ENCODE data around the gene GARS1. TPM values are rescaled to one million over a fixed set of nuclear protein-coding genes. Genes with fewer than 3 reads are reported as not detected.

Gene GARS1
- total and polyA plus RNA-seq, 7 donors: 38.3 to 109 (median 50.1) TPM

DNA sequence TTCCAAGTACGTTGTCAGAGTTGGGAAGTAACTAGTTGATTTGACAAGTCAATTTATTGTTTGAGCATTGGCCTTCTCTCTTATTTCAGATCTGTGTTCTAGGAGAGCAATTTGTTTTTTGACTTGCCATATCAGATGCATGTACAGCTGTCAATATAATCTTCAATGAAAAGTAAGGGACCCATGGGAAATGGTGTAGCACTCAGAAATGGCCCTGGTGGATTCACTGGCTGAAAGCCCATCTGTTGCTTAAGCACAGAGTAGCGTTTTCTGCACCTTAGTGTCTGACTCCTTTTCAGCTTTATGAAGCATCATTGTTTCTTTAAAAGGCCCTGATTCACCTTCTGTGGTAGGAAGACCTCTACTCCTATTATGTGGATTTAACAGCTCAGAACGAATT is 10.2 kb downstream of the GARS1 start:
- H3K4me3 ChIP-seq: no peak overlapping the region
- no peaks in the 10 kb centered on the region for H3K9me3 ChIP-seq
- no peaks in the 10 kb centered on the region for H3K4me1 ChIP-seq
- 93% methylated on average over 3 of the region's 3 CpGs for WGBS, 2 donors
- no peak overlapping the region for H3K27ac ChIP-seq
- DNase-seq: no peak
- H3K27me3 ChIP-seq: no peaks in the 10 kb centered on the region
- TF ChIP-seq POLR2AphosphoS5 (IDR thresholded peaks at IDR 0.05) (no peak), POLR2A (IDR thresholded peaks at IDR 0.05) (no peak), EP300 (IDR thresholded peaks at IDR 0.05) (no peak)
- TF ChIP-seq, protein P1, sequence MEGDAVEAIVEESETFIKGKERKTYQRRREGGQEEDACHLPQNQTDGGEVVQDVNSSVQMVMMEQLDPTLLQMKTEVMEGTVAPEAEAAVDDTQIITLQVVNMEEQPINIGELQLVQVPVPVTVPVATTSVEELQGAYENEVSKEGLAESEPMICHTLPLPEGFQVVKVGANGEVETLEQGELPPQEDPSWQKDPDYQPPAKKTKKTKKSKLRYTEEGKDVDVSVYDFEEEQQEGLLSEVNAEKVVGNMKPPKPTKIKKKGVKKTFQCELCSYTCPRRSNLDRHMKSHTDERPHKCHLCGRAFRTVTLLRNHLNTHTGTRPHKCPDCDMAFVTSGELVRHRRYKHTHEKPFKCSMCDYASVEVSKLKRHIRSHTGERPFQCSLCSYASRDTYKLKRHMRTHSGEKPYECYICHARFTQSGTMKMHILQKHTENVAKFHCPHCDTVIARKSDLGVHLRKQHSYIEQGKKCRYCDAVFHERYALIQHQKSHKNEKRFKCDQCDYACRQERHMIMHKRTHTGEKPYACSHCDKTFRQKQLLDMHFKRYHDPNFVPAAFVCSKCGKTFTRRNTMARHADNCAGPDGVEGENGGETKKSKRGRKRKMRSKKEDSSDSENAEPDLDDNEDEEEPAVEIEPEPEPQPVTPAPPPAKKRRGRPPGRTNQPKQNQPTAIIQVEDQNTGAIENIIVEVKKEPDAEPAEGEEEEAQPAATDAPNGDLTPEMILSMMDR (IDR thresholded peaks at IDR 0.05): no peak
- intact Hi-C loops (cut with DNase I): no loop called here
- H3K36me3 ChIP-seq: peaks cover 19 to 100% (median 39%) of the 10 kb centered on the region in 4 donors

DNA sequence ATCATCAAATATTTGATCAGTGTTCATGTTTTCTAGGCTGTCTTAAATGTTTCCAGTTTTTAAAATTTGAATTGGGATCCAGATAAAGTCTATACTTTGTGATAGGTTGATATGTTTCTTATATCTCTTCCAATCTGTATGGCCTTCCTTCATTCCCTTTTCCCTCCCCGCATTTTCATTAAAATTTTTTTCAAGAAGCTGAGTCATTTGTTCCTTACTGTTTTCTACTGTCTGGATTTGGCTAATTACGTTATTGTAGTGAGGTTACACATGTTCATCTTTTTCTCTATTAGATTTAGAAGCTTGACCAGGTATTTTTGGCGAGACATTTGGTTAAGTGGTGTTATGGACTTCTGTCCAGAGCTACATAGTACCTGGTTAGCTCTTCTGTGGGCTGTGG is 11.2 kb downstream of the GARS1 start:
- Histone ChIP-seq H3K27ac (no peak overlapping the region), H3K4me3 (no peak overlapping the region), H3K27me3 (no peaks in the 10 kb centered on the region), H3K4me1 (no peaks in the 10 kb centered on the region), H3K9me3 (no peaks in the 10 kb centered on the region), H3K36me3 (peaks cover 19 to 100% (median 38%) of the 10 kb centered on the region in 4 donors)
- 97 to 98% methylated on average over 3 of the region's 3 CpGs for WGBS, 2 donors
- intact Hi-C loops (cut with DNase I): no loop called here
- TF ChIP-seq EP300 (IDR thresholded peaks at IDR 0.05): no peak
- TF ChIP-seq POLR2A (IDR thresholded peaks at IDR 0.05): no peak
- TF ChIP-seq, protein P1 (IDR thresholded peaks at IDR 0.05): no peak
- TF ChIP-seq POLR2AphosphoS5 (IDR thresholded peaks at IDR 0.05): no peak
- no peak for DNase-seq

GRCh38 chr7:30612658-30613265 is 18.1 kb downstream of the GARS1 start:
- intact Hi-C loops (cut with DNase I): no loop called here
- no peak for TF ChIP-seq POLR2A (IDR thresholded peaks at IDR 0.05)
- TF ChIP-seq EP300 (IDR thresholded peaks at IDR 0.05): no peak
- TF ChIP-seq POLR2AphosphoS5 (IDR thresholded peaks at IDR 0.05): no peak
- TF ChIP-seq, protein P1 (IDR thresholded peaks at IDR 0.05): no peak
- H3K27me3 ChIP-seq: no peaks in the 10 kb centered on the region
- no peak overlapping the region for H3K4me3 ChIP-seq
- no peaks in the 10 kb centered on the region for H3K4me1 ChIP-seq
- peaks cover 8 to 94% (median 35%) of the 10 kb centered on the region in 4 donors for H3K36me3 ChIP-seq
- no peaks in the 10 kb centered on the region for H3K9me3 ChIP-seq
- WGBS, 2 donors: 86 to 89% methylated on average over 6 of the region's 6 CpGs
- no peak for DNase-seq
- H3K27ac ChIP-seq: no peak overlapping the region

- peaks cover 8 to 94% (median 33%) of the 10 kb centered on the region in 4 donors for H3K36me3 ChIP-seq
These were observed 19.0 kb downstream of the GARS1 start for GRCh38 chr7:30613366-30614325.

More at GRCh38 chr7:30613366-30614325, 19.0 kb downstream of the GARS1 start:
- WGBS, 2 donors: 95 to 96% methylated on average over 4 of the region's 4 CpGs
- H3K4me1 ChIP-seq: no peaks in the 10 kb centered on the region
- no peak overlapping the region for H3K4me3 ChIP-seq
- H3K9me3 ChIP-seq: no peaks in the 10 kb centered on the region
- no peaks in the 10 kb centered on the region for H3K27me3 ChIP-seq
- intact Hi-C loops (cut with DNase I): no loop called here
- no peak for DNase-seq
- TF ChIP-seq POLR2AphosphoS5 (IDR thresholded peaks at IDR 0.05) (no peak), EP300 (IDR thresholded peaks at IDR 0.05) (no peak), POLR2A (IDR thresholded peaks at IDR 0.05) (no peak)
- TF ChIP-seq, protein P1 (IDR thresholded peaks at IDR 0.05): no peak
- H3K27ac ChIP-seq: no peak overlapping the region

Measured in sigmoid colon (tissue), 7 donors.